Kasumi-1 (cell line): Measurements from ENCODE around the gene TOR1B.
A peak's percentile ranks its signal among the peaks of the same experiment; 100 is the strongest.
"Not testable (repeated sequence)": the region's sequence is repeated elsewhere in the genome, so short reads cannot be mapped to it uniquely, and the experiment has no call there.

Source experiments
- DNase-seq, 2 experiments: peaks; one replicate each; lab custom pipeline; 2025; lab: John Stamatoyannopoulos, UW

TOR1B gene, protein sequence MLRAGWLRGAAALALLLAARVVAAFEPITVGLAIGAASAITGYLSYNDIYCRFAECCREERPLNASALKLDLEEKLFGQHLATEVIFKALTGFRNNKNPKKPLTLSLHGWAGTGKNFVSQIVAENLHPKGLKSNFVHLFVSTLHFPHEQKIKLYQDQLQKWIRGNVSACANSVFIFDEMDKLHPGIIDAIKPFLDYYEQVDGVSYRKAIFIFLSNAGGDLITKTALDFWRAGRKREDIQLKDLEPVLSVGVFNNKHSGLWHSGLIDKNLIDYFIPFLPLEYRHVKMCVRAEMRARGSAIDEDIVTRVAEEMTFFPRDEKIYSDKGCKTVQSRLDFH

DNA sequence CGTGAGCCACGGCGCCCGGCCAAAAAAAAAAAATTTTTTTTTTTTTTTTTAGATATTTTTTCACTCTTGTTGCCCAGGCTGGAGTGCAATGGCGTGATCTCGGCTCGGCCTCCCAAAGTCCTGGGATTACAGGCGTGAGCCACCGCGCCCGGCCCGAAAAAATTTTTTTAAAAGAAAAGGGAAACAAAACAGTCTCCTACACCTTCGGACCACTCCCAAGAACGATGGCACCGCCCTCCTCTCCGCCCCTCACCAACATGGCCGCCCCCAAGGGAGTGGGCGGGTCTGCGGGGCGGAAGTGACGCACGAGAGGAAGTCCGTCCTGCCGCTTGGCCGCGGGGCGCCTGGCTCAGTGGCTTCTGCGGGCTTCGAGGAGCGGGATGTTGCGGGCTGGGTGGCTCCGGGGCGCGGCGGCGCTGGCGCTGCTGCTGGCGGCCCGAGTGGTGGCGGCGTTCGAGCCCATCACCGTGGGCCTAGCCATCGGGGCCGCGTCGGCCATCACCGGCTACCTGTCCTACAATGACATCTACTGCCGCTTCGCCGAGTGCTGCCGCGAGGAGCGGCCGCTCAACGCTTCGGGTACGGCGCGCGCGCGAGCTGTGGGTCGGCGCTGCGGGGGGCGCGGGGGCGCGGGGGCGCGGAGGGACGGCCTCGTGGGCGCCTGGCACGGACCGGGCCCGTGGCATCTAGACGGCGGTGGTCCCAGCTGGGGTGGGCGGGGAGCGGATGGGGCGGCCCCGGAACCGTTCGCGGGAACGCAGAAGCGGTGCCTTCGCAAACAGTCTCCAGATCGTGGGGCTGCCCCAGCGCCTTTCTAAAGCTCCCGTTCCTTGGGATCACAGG lies at the start of gene TOR1B:
TSS of gene TOR1B (plus strand) at position 352 of the 843 bp plus-strand sequence. CDS start at position 381, 29 bp downstream.
- peak; percentile 87 to 88 for DNase-seq

DNA sequence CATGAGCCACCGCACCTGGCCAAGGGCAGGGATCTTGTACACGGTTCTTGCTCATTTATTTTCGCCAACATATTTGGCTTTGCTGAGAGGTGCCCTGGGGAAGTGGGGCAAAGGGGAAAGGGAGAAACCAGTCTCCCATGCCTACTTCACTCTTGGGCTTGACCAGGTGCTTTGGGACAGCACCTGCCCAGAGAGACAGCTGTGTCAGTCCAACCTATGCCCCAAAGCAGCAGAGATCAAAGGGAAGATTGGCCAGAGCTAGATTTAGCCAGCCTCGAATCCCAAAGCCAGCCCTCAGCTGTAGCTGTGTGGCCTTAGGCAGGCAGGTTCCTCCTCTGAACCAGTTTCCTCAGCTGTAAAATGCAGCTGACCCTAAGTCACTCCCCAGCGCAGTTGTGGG lies 47.8 kb upstream of the TOR1B start:
- no peak for DNase-seq

DNA sequence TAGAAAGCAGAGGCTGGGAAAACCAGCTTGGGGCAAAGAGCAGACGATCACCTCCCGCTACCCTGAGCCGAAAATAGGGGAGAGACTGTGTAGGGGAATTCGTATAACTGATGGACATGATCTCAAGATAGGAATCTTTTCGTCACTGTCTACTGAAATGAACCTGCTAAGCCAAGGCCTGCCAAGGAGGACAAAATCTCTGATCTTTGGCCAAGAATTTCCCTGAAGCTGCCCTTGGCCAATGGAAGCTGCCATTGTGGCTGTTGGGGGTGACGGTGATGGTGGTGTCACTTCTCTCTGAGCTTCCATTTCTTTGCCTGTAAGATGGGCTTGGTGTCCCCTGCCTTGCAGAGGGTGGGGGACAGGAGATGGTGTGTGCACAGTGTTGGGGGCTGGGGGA lies 46.8 kb upstream of the TOR1B start:
- DNase-seq = no peak

DNA sequence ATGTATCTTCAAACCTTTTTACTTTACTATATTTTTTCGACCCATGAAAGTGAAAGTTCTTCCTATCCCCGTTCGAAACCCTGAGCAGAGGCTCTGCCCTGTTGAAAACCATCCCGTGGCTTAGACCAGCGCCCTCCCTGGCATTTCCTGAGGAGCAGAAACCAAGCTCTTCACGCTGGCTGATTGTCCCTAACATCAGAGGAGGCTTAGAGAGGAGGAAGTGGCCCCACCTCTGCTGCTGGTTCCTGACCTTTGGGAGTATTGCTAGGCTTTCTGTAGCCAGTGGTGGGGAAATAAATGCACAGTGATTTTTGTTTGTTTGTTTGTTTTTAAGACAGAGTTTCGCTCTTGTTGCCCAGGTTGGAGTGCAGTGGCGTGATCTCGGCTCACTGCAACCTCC lies 45.9 kb upstream of the TOR1B start:
- no peak for DNase-seq

DNA sequence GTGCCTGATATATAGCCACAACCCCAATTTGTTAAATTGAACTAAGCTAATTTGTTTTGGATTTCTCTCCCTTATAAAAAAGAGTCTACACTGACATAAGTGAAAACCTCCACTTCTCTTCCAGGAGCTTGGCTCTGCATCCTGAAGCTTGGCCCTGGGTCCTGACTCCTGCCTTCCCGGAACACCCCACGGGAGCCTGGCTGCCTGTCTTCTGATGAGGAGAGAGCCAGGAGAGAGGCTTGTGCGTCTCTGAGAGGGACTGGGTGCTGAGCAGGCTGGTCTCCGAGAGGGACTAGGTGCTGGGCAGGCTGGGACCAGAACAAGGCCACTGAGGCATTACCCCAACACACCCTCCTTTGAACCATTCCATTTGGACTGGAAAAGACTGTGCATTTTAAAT lies 43.7 kb upstream of the TOR1B start:
- DNase-seq = no peak

DNA sequence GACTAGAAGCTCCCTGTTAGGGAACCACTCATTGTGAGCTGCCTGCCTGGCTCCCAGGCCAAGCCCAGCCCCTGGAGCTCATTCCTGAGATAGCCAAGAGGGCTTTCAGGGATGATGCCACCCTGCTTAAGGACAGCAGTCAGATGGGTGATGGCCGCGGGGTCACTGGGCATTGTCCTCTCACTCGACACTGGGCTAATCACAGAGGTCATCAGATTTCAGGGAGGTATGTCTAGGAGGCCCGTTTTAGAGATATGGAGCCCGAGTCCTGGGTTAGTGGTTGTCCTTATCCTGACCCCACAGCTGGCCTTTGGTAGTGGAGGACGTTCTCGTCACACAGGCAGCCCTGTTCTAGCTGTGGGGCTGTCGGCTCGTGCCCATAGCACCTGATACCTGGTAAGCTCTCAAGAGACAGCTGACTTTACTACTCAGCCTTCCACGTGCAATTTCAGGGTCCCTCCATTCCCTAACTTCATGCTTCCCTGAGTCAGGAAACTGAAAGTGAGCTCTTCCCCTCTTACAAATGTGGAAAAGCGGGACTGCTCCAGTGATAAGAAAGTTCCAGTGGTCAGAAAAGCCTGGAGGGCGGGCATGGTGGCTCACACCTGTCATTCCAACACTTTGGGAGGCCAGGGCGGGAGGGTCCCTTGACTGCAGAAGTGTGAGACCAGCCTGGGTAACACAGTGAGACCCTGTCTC lies 43.0 kb upstream of the TOR1B start:
- no peak for DNase-seq

DNA sequence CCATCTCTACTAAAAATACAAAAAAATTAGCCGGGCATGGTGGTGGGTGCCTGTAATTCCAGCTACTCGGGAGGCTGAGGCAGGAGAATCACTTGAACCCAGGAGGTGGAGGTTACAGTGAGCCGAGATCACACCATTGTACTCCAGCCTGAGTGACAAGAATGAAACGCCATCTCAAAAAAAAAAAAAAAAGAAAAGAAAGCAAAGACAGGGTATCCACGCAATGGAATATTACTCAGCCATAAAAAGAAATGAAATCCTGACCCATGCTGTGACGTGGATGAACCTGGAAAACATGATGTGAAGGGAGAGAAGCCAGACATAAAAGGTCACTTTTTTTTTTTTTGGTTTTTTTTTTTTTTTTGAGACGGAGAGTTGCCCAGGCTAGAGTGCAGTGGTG lies 42.2 kb upstream of the TOR1B start:
- DNase-seq = not testable (repeated sequence)

DNA sequence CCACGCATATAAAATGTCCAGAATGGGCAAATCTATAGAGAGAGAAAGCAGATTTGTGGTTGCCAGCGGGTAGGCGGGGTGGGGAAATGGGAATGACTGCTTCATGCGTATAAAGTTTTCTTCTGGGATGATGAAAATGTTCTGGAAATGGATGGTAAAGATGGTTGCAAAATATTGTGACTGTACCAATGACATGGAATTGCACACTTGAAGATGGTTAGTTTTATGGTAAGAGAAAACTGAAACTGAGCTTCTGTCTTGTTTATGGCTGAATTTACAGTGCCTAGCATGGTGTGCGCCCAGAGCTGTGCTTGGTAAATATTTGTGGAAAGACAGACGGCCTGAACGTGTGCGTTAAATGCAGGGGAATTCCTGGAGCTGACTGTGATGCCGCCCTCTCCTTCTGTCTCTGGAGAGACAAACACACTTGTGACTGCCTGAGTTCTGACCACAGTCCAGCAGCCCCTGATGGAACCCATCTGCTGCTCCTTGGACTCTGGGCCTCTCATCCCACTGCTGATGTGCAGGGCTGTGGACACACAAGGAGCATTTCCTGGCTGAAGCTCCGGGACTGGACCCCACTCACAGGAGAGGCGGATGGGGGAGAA lies 41.6 kb upstream of the TOR1B start:
- DNase-seq = no peak

DNA sequence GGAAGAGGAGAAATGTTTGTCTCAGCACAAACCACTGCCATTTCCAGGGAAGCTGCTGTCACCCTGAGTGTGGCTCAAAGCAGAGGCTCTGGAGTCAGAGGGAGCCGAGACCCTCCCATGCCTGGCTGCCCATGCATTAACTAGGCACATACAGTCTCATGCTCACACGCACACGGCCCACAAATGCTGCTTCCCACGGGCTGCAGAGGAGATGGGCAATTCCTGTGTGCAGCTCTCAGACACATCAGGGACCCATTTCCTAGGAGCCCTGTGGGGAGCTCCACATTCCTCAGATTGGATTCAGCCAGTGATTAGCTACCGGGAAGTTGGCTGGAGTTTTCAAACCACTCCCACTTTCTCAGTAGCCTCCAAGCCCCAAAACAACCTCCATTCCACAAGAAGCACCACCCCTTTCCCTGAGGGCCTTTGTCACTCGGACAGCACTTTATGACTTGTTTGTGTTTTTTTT lies 41.0 kb upstream of the TOR1B start:
- no peak for DNase-seq

DNA sequence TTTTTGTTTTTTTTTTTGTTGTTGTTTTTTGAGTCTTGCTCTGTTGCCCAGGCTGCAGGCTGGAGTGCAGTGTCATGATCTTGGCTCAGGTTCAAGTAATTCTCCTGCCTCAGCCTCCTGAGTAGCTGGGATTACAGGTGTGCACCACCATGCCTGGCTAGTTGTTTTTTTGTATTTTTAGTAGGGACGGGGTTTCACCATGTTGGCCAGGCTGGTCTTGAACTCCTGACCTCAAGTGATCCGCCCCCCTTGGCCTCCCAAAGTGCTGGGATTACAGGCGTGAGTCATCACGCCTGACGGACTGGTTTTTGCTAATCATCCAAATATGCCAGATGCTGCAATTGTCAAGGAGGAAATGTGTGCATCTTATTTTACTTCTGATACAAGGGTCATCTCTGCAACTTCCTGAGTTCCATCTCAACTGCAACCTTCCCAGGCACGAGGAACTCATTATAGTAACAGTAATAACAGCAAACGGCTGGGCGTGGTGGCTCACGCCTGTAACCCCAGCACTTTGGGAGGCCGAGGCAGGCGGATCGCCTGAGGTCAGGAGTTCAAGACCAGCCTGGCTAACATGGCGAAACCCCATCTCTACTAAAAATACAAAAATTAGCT lies 40.5 kb upstream of the TOR1B start:
- DNase-seq = not testable (repeated sequence)

DNA sequence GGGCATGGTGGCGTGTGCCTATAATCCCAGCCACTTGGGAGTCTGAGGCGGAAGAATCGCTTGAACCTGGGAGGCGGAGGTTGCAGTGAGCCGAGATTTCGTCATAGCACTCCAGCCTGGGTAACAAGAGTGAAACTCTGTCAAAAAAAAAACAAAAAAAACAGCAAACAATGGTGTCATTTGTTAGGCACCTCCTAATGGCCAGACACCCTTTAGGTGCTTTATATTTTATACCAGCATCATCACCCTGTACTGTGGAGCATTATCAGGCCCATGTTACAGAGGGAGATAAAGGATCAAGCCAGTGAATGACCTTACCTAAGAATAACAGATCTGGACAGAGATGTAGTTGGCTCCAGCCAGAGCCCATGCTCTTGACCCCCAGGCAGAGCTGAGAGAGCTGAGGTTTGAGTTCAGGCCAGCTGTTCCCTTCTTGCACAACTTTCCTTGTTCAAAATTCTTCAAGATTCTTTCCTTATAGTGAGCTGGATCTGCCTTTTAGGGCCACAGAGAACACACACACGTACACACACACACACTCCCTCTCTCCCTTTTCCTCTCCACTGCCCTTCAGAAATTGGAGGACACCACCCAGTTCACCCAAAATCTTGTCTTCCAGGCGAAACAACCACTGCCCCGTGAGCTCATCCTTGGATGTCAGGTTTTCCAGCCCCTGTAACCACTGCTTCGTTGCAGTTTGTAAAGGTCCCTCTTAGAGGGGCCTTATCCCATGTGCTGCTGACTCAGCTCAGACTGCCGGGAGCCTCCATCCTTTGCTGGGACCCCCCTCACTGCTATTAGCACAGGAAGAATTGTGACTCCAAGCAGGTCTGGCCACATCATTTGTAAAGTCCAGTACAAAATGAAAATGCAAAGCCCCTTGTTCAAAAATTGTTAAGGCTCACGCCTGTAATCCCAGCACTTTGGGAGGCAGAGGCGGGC lies 39.7 kb upstream of the TOR1B start:
- no peak for DNase-seq

DNA sequence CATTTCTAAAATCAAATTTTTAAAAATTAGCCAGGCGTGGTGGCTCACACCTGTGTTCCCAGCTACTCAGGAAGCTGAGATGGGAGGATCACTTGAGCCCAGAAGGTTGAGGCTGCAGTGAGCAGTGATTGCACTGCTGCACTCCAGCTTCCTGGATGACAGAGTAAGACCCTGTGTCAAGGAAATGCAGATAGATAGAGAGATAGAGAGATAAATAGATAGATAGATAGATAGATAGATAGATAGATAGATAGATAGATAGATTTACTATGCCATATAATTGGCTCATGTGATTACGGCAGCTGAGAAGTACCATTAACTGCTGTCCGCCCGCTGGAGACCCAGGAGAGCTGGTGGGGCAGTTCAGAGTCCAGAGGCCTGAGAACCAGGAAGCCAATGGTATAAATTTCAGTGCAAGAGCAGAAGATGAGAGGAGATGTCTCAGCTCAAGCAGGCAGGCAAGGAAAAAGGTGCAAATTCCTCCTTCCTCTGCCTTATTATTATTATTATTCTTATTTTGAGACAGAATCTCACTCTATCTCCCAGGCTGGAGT lies 37.1 kb upstream of the TOR1B start:
- DNase-seq = no peak

DNA sequence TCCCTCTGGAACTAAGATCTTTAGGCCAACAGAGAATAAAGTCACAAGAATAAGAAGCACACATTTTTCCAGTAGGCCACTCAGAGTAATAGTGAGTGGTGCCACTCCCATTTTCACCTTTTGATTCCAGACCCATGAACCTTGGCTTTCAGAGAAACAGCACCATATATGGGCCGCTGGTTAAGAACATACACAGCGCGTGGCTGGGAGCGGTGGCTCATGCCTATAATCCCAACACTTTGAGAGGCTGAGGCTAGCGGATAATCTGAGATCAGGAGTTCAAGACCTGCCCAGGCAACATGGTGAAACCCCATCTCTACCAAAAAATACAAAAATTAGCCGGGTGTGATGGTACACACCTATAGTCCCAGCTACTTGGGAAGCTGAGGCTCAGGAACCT lies 34.5 kb upstream of the TOR1B start:
- DNase-seq = no peak

DNA sequence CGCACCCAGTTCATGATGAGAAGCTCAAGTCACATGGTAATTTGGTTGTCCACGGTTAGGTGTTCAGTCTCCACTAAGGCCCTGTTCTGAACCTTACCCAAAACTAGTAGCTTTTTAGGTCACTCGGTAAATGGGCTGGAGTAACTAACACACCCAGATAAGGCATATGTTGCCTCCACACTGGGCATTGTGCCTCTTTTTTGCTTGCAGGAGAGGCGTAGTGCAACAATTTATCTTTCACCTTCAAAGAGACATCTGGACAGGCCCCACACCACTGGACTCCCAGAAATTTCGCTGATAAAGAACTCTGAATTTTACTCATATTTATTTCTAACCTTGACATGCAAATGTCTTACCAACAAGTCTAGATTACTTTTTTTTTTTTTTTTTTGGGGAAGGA lies 33.3 kb upstream of the TOR1B start:
- no peak for DNase-seq

DNA sequence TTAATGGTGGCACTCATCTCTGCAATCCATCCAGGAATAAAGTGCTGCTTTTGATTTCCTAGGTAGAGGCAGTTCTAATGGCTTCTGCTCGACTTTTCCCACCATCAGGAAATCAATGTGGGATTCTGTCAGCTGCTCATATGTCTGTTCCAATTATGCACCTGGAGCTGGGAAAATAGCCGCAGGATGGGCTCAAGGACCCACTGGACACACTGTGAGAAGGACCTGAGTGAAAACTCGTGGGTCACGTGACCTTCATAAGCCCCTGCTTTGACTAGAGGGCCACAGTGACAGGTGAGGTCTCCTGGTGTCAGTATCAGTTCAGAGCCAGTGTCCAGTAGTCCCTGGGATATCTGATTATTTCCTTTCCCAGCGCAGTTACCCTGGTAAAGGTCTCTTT lies 32.2 kb upstream of the TOR1B start:
- no peak for DNase-seq

DNA sequence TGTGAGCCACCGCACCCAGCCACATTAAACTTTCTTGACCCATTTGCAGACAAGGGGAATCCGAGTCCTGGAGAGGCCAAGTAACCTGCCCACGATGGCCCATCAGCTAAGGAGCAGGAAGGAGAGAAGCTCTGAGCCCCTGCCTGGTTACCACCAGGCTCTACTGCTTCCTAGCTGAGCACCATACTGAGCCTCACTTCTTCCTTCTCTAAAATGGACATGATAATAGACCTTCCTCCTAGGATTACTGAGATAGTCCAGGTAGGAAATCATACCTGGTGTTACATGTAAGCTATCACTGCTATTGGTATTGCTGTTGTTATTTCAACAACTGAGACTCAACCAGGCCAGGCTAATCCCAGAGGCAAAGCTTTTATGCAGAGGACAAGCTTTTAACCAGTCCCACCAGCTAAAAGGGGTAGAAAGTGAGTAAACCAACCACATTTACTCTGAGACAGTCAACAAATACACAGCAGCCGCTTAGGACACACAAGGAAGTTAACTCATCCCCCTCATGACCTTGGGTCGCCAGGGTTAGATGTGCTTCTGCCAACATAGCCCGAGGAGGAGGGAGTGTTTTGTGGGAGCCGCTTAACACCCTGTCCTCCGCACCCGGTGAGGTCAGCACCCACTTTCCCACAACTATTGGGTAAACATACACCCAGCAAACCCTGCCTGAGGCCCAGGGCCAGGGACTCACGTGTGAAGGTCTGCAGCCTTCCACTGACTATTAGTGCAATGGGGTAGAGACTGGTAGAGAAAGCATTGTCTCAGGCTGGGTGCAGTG lies 29.5 kb upstream of the TOR1B start:
- no peak for DNase-seq

DNA sequence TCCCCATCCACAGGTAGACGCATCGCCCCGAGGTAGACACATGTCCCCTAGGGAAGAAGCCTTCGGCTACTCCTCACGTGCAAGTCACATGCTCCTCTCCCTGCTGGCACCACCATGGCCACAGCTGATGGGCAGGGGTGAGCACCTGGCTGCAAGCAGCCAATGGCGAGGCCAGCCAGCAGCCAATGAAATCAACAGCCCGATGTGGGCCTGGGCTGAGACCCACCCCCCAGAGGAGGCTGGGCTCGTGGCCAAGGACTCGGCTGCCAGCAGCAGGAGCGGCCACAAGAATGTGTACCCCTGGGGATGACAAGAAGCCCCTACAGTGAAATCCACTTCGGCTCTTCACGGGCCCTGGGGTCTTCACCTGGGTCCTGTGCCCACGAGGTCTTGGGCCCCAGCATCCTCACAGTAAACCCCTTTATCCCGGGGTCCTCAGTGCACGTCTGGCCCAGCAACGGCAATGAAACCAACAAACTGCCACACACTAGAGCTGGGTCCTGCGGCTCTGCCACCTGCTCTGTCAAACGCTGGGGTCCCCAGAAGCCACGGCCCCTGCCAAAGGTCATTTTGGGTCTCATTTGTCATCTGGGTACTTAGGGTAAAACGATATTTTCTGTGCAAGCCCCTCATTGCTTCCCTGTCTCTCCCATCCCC lies 28.1 kb upstream of the TOR1B start:
- no peak for DNase-seq

DNA sequence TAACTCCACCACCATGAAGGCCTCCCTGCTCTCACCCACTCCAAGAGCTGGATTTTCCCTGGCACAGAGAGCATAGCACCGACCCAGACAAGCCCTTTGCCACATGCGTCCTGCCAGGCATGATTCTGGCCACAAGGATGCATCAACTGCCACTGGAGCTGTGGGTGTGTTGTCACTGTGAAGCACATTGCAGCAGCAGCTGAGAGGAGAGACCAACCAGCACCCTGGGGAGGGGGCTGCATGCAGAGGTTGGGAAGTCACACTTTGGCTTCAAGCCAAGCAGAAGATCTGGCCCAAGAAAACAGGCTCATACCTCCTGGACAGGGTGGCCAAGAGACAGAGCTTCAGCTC lies 27.6 kb upstream of the TOR1B start:
- DNase-seq = no peak

DNA sequence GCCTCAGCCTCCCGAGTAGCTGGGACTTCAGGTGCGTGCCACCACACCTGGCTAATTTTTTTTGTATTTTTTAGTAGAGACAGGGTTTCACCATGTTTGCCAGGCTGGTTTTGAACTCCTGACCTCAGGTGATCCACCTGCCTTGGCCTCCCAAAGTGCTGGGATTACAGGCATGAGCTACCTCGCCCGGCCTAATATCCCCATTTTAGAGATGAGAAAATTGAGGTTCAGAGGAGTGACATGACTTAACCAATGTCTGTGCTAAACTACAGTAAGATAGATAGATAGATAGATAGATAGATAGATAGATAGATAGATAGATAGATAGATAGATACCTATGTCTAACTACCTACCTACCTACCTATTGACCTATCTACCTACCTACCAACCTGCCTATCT lies 26.9 kb upstream of the TOR1B start:
- DNase-seq = not testable (repeated sequence)
